GM11168 (cell line): ENCODE measurements around the gene SFMBT2.
"Not testable (repeated sequence)": the region's sequence is repeated elsewhere in the genome, so short reads cannot be mapped to it uniquely, and the experiment has no call there.

Source experiments
- in situ Hi-C: fragments of 300-500 bp; cut with MboI; formaldehyde crosslinking; loops from one replicate; pipeline ENCODE4 v1.12.0; 2022; ENCODE audit warnings: low sequenced_read_pairs; ENCODE audit not compliant: unreplicated experiment

SFMBT2 gene

GRCh38 chr10:7196284-7196683 lies 214.6 kb downstream of the SFMBT2 start:
- in situ Hi-C loops, result no loop called here

GRCh38 chr10:7195118-7195517 lies 215.7 kb downstream of the SFMBT2 start:
- in situ Hi-C loops, result no loop called here

GRCh38 chr10:7194571-7194970 lies 216.3 kb downstream of the SFMBT2 start:
- in situ Hi-C loops, result no loop called here

- in situ Hi-C loops, result no loop called here
Measured at GRCh38 chr10:7193369-7193768, 217.5 kb downstream of the SFMBT2 start.

- in situ Hi-C loops, result no loop called here
Measured at GRCh38 chr10:7192831-7193361, 217.9 kb downstream of the SFMBT2 start.

- in situ Hi-C loops, result no loop called here
Measured at GRCh38 chr10:7192061-7192460, 218.8 kb downstream of the SFMBT2 start.

GRCh38 chr10:7190772-7191171 lies 220.1 kb downstream of the SFMBT2 start:
- in situ Hi-C loops, result not testable (repeated sequence)

GRCh38 chr10:7189909-7190308 lies 220.9 kb downstream of the SFMBT2 start:
- in situ Hi-C loops, result no loop called here

- in situ Hi-C loops, result no loop called here
Measured at GRCh38 chr10:7188456-7189050, 222.3 kb downstream of the SFMBT2 start.

- in situ Hi-C loops, result no loop called here
Measured at GRCh38 chr10:7186387-7187018, 224.3 kb downstream of the SFMBT2 start.

GRCh38 chr10:7185367-7185690 lies 225.5 kb downstream of the SFMBT2 start:
- in situ Hi-C loops, result no loop called here

GRCh38 chr10:7184660-7185366 lies 226.0 kb downstream of the SFMBT2 start:
- in situ Hi-C loops, result no loop called here

- in situ Hi-C loops, result not testable (repeated sequence)
Measured at GRCh38 chr10:7184116-7184515, 226.7 kb downstream of the SFMBT2 start.

GRCh38 chr10:7182327-7182726 lies 228.5 kb downstream of the SFMBT2 start:
- in situ Hi-C loops, result not testable (repeated sequence)

GRCh38 chr10:7181420-7181819 lies 229.4 kb downstream of the SFMBT2 start:
- in situ Hi-C loops, result no loop called here

- in situ Hi-C loops, result no loop called here
Measured at GRCh38 chr10:7179536-7179935, 231.3 kb downstream of the SFMBT2 start.

- in situ Hi-C loops, result no loop called here
Measured at GRCh38 chr10:7173948-7174347, 236.9 kb downstream of the SFMBT2 start.

GRCh38 chr10:7171825-7172224 lies 239.0 kb downstream of the SFMBT2 start:
- in situ Hi-C loops, result no loop called here

GRCh38 chr10:7170626-7171322 lies 240.1 kb downstream of the SFMBT2 start:
- in situ Hi-C loops, result no loop called here

GRCh38 chr10:7168414-7168813 lies 242.4 kb downstream of the SFMBT2 start:
- in situ Hi-C loops, result no loop called here
